IMR-90 (cell line): ENCODE data around the gene HCK. TPM values are rescaled to one million over a fixed set of nuclear protein-coding genes. Genes with fewer than 3 reads are reported as not detected.

Source experiments
- ATAC-seq: fragments of 200-7000 bp; cut with Tn5 transposase; 2 replicates; pipeline ENCODE4 v1.9.1; 2020; ENCODE audit warnings: low read depth, mild to moderate bottlenecking, moderate library complexity
- BruUV-seq: library from RNA; stranded (reverse); fragments of 400-500 nt; replicated peaks from 2 replicates; lab custom pipeline; 2021; lab: Mats Ljungman, UMichigan
- CTCF ChIA-PET: fragments of 300-600 bp; formaldehyde crosslinking; extraction: SDS; loops from one replicate; lab custom pipeline; 2021; ENCODE audit warnings: antibody characterized with exemption; lab: Yijun Ruan, JAX
- POLR2A ChIA-PET: fragments of 300-600 bp; sonication (Branson Sonifier 250); formaldehyde crosslinking; loops from one replicate; lab custom pipeline; 2022; ENCODE audit warnings: antibody characterized with exemption; ENCODE audit not compliant: unreplicated experiment; lab: Charles Lee
- DNase-seq: peaks from one replicate; pipeline ENCODE4 v3.0.0; 2013
- H2AFZ ChIP-seq: replicated peaks from 2 replicates; pipeline ENCODE3; 2013; ENCODE audit warnings: low read length, mild to moderate bottlenecking; ENCODE audit not compliant: poor library complexity
- H2AK5ac ChIP-seq: 2 replicates; pipeline ENCODE4 v1.6.1; 2013; ENCODE audit warnings: low read depth, low read length, inconsistent platforms
- H2AK9ac ChIP-seq: replicated peaks from 2 replicates; pipeline ENCODE3; 2013; ENCODE audit warnings: mild to moderate bottlenecking, low read depth, low read length, moderate library complexity; ENCODE audit not compliant: poor library complexity
- H2BK120ac ChIP-seq: 2 replicates; pipeline ENCODE4 v1.6.1; 2013; ENCODE audit warnings: low read depth, low read length, inconsistent platforms
- H2BK15ac ChIP-seq: 3 replicates; pipeline ENCODE4 v1.6.1; 2013; ENCODE audit warnings: low read depth, low read length, inconsistent platforms
- H2BK20ac ChIP-seq: 2 replicates; pipeline ENCODE4 v1.6.1; 2013; ENCODE audit warnings: low read depth, mild to moderate bottlenecking, inconsistent platforms, low read length, moderate library complexity
- H2BK5ac ChIP-seq: 2 replicates; pipeline ENCODE4 v1.6.1; 2013; ENCODE audit warnings: mild to moderate bottlenecking, low read depth, low read length, inconsistent platforms; ENCODE audit not compliant: poor library complexity, severe bottlenecking
- H3K14ac ChIP-seq: replicated peaks from 2 replicates; pipeline ENCODE4 v1.6.1; 2013; ENCODE audit warnings: low read depth, low read length, inconsistent platforms
- H3K18ac ChIP-seq: 2 replicates; pipeline ENCODE4 v1.6.1; 2013; ENCODE audit warnings: low read depth, low read length, control low read depth
- H3K23ac ChIP-seq: 2 replicates; pipeline ENCODE4 v1.6.1; 2013; ENCODE audit warnings: low read depth, low read length, inconsistent platforms
- H3K27ac ChIP-seq: 2 replicates; pipeline ENCODE4 v1.5.1; 2013; ENCODE audit warnings: mild to moderate bottlenecking, control low read depth, low read length; ENCODE audit not compliant: insufficient read depth
- H3K27me3 ChIP-seq: 2 replicates; pipeline ENCODE4 v1.6.1; 2013; ENCODE audit warnings: low read length; ENCODE audit not compliant: control insufficient read depth, insufficient read depth
- H3K36me3 ChIP-seq: 2 replicates; pipeline ENCODE4 v1.6.1; 2013; ENCODE audit warnings: low read length, mixed read lengths; ENCODE audit not compliant: control insufficient read depth, insufficient read depth
- H3K4ac ChIP-seq: 2 replicates; pipeline ENCODE4 v1.6.1; 2013; ENCODE audit warnings: low read depth, low read length, inconsistent platforms
- H3K4me1 ChIP-seq: 2 replicates; pipeline ENCODE4 v1.6.1; 2013; ENCODE audit warnings: low read length, mixed read lengths; ENCODE audit not compliant: control insufficient read depth, insufficient read depth
- H3K4me2 ChIP-seq: 2 replicates; pipeline ENCODE4 v1.6.1; 2013; ENCODE audit warnings: low read depth, mild to moderate bottlenecking, control low read depth, low read length, moderate library complexity
- H3K4me3 ChIP-seq: 2 replicates; pipeline ENCODE4 v1.5.1; 2013; ENCODE audit warnings: low read depth, mild to moderate bottlenecking, control low read depth, low read length, moderate library complexity; ENCODE audit not compliant: insufficient read depth
- H3K56ac ChIP-seq: 2 replicates; pipeline ENCODE4 v1.6.1; 2013; ENCODE audit warnings: low read length, inconsistent platforms; ENCODE audit not compliant: insufficient read depth; ENCODE audit errors: extremely low read depth
- H3K79me1 ChIP-seq, 2 experiments: 2 replicates each; pipeline ENCODE4 v1.6.1; 2013; ENCODE audit warnings: low read length in 2 of 2, inconsistent platforms in 1 of 2, low read depth in 1 of 2
- H3K9ac ChIP-seq: 2 replicates; pipeline ENCODE4 v1.6.1; 2013; ENCODE audit warnings: low read depth, low read length, control low read depth
- H3K9me1 ChIP-seq: 2 replicates; pipeline ENCODE4 v1.6.1; 2013; ENCODE audit warnings: low read length, inconsistent platforms; ENCODE audit not compliant: insufficient read depth
- H3K9me3 ChIP-seq: 2 replicates; pipeline ENCODE4 v1.6.1; 2013; ENCODE audit warnings: low read length; ENCODE audit not compliant: control insufficient read depth, insufficient read depth
- H4K20me1 ChIP-seq: 2 replicates; pipeline ENCODE4 v1.6.1; 2013; ENCODE audit warnings: low read length, inconsistent platforms; ENCODE audit not compliant: insufficient read depth
- H4K5ac ChIP-seq: 2 replicates; pipeline ENCODE4 v1.6.1; 2013; ENCODE audit warnings: mild to moderate bottlenecking, low read depth, low read length, control low read depth
- H4K8ac ChIP-seq, 2 experiments: 2 replicates each; pipeline ENCODE4 v1.6.1; 2013; ENCODE audit warnings: low read depth in 2 of 2, low read length in 2 of 2, control low read depth in 1 of 2, inconsistent platforms in 1 of 2
- H4K91ac ChIP-seq: 2 replicates; pipeline ENCODE4 v1.6.1; 2013; ENCODE audit warnings: low read depth, low read length, inconsistent platforms; ENCODE audit not compliant: insufficient read depth
- BHLHE40 ChIP-seq: fragments of 150-350 bp; IDR thresholded peaks from 2 replicates; pipeline ENCODE4 v1.6.1; 2016; ENCODE audit warnings: mild to moderate bottlenecking, low read depth, low read length
- CEBPB ChIP-seq: IDR thresholded peaks from 2 replicates; pipeline ENCODE4 v1.6.1; 2012; ENCODE audit warnings: low read depth, low read length, improper control_type of control experiment
- CHD1 ChIP-seq: IDR thresholded peaks from 2 replicates; pipeline ENCODE4 v1.6.1; 2012; ENCODE audit warnings: low read depth, low read length, improper control_type of control experiment
- ELK1 ChIP-seq: fragments of 150-350 bp; IDR thresholded peaks from 2 replicates; pipeline ENCODE4 v1.6.1; 2016; ENCODE audit warnings: low read depth, mild to moderate bottlenecking, low read length, moderate library complexity, borderline replicate concordance
- FOS ChIP-seq: fragments of 150-350 bp; IDR thresholded peaks from 2 replicates; pipeline ENCODE4 v1.6.1; 2016; ENCODE audit warnings: low read depth, low read length
- NFE2L2 ChIP-seq: fragments of 150-350 bp; IDR thresholded peaks from 2 replicates; pipeline ENCODE4 v1.6.1; 2016; ENCODE audit warnings: low read depth, mild to moderate bottlenecking, low read length
- POLR2A ChIP-seq: IDR thresholded peaks from 2 replicates; pipeline ENCODE4 v1.6.1; 2012; ENCODE audit warnings: mild to moderate bottlenecking, low read depth, low read length
- RAD21 ChIP-seq: IDR thresholded peaks from 2 replicates; pipeline ENCODE4 v1.6.1; 2012; ENCODE audit warnings: low read length, improper control_type of control experiment
- RFX5 ChIP-seq: IDR thresholded peaks from 2 replicates; pipeline ENCODE4 v1.8.0; 2012; ENCODE audit warnings: low read depth, mild to moderate bottlenecking, low read length, moderate library complexity
- SMC3 ChIP-seq: fragments of 150-350 bp; IDR thresholded peaks from 2 replicates; pipeline ENCODE4 v1.6.1; 2016; ENCODE audit warnings: low read depth, mild to moderate bottlenecking, antibody characterized with exemption, low read length, moderate library complexity
- USF2 ChIP-seq: fragments of 150-350 bp; IDR thresholded peaks from 2 replicates; pipeline ENCODE4 v1.6.1; 2017; ENCODE audit warnings: mild to moderate bottlenecking, antibody characterized with exemption, low read length, low read depth
- WGBS, 2 experiments: methylation state at CpG; one replicate each; pipeline versions ENCODE4 v1.1.5 to v1.1.7; 2013; ENCODE audit warnings: missing lambda C conversion rate in 2 of 2; ENCODE audit not compliant: insufficient read length in 1 of 2; ENCODE audit errors: extremely low coverage in 2 of 2; 5-methylcytosine and 5-hydroxymethylcytosine counted together
- dilution Hi-C: fragments of 300-500 bp; cut with HindIII; formaldehyde crosslinking; loops from one replicate; pipeline ENCODE4 v1.14.3; 2018; ENCODE audit warnings: low sequenced_read_pairs; ENCODE audit not compliant: unreplicated experiment
- in situ Hi-C: fragments of 300-500 bp; cut with MboI; formaldehyde crosslinking; loops from 3 replicates; pipeline ENCODE4 v1.14.3; 2019; ENCODE audit warnings: low sequenced_read_pairs, inconsistent platforms, mixed read lengths
- intact Hi-C: fragments of 100-400 bp; cut with micrococcal nuclease; formaldehyde crosslinking; loops from 2 replicates; pipeline ENCODE4 v1.10.0; 2022
- polyA plus RNA-seq, 3 experiments: library from polyadenylated mRNA; depleted of rRNA; stranded (reverse); fragments of >200 nt; gene quantifications; 2 replicates each; pipeline ENCODE4 v1.2.3, GENCODE V29; 2012; ENCODE audit warnings: low replicate concordance in 1 of 3
- total RNA-seq: library from RNA; depleted of rRNA; stranded (reverse); fragments of >200 nt; gene quantifications from 2 replicates; pipeline ENCODE4 v1.2.3, GENCODE V29; 2012

HCK gene
- total and polyA plus RNA-seq, 2 of the 4 experiments (the other 2 are of a cell fraction), result not detected

GRCh38 chr20:32144898-32145662, 93.0 kb downstream of the HCK start:
- Histone ChIP-seq H3K4me1 (no peaks in the 10 kb centered on the region), H3K23ac (no peak overlapping the region), H3K9me3 (no peaks in the 10 kb centered on the region), H3K9ac (no peak overlapping the region), H4K8ac (no peak overlapping the region), H2BK120ac (no peak overlapping the region), H4K91ac (no peak overlapping the region), H2BK20ac (no peak overlapping the region), H3K4me2 (no peak overlapping the region), H2BK5ac (no peak overlapping the region), H3K9me1 (peaks cover 12% of the 10 kb centered on the region), H2AK5ac (no peak overlapping the region), H2AFZ (no peak overlapping the region), H3K56ac (no peak overlapping the region), H3K27ac (no peak overlapping the region), H3K27me3 (no peaks in the 10 kb centered on the region), H4K20me1 (peaks cover 12% of the 10 kb centered on the region), H3K4ac (no peak overlapping the region), H3K4me3 (no peak overlapping the region), H2BK15ac (no peak overlapping the region), H3K18ac (no peak overlapping the region), H2AK9ac (no peak overlapping the region), H3K36me3 (peaks cover 67% of the 10 kb centered on the region), H3K79me1 (peaks cover 4 to 18% of the 10 kb centered on the region in 2 experiments), H4K5ac (no peak overlapping the region), H3K14ac (no peak overlapping the region)
- WGBS, 2 experiments, result 100% methylated on average over 2 of the region's 8 CpGs; no CpG with 5 or more reads in 1 of the 2 experiments
- CTCF ChIA-PET, result no interaction called here
- in situ Hi-C loops (no loop called here), intact Hi-C loops (no loop called here), dilution Hi-C loops (no loop called here)
- DNase-seq (no peak), ATAC-seq (no peak)
- no TSS peak for BruUV-seq
- no peak for TF ChIP-seq CEBPB
- no peak for TF ChIP-seq CHD1
- TF ChIP-seq RFX5, result no peak
- no peak for TF ChIP-seq FOS
- no peak for TF ChIP-seq BHLHE40
- no peak for TF ChIP-seq POLR2A
- TF ChIP-seq SMC3, result no peak
- no peak for TF ChIP-seq ELK1
- no peak for TF ChIP-seq RAD21
- TF ChIP-seq USF2, result no peak
- TF ChIP-seq NFE2L2, result no peak
- POLR2A ChIA-PET, result no interaction called here
